WERI-Rb-1 (cell line): ENCODE results near the gene C6orf136.

ENCODE experiments used
- DNase-seq: peaks from one replicate; pipeline ENCODE4 v3.0.0-alpha.2; 2020
- H3K27ac ChIP-seq: fragments of 250-450 bp; sonication (Bioruptor Pico); 2 replicates; pipeline ENCODE4 v1.5.1; 2020; ENCODE audit warnings: mild to moderate bottlenecking, moderate library complexity
- H3K27me3 ChIP-seq: fragments of 250-450 bp; sonication (Bioruptor Pico); 2 replicates; pipeline ENCODE4 v1.5.1; 2021; ENCODE audit warnings: mild to moderate bottlenecking, low read depth, moderate library complexity; ENCODE audit not compliant: insufficient read depth, severe bottlenecking
- H3K36me3 ChIP-seq: fragments of 250-450 bp; sonication (Bioruptor Pico); 2 replicates; pipeline ENCODE4 v1.5.1; 2020; ENCODE audit warnings: mild to moderate bottlenecking, moderate library complexity
- H3K4me3 ChIP-seq: 2 replicates; pipeline ENCODE4 v1.5.1; 2011; ENCODE audit warnings: low read depth, mild to moderate bottlenecking, control low read depth, low read length
- H3K9me3 ChIP-seq: fragments of 250-450 bp; sonication (Bioruptor Pico); 2 replicates; pipeline ENCODE4 v1.5.1; 2021; ENCODE audit warnings: mild to moderate bottlenecking, moderate library complexity; ENCODE audit not compliant: severe bottlenecking
- CTCF ChIP-seq: IDR thresholded peaks from 2 replicates; pipeline ENCODE4 v1.5.1; 2011; ENCODE audit warnings: low read depth, mild to moderate bottlenecking, control low read depth, inconsistent platforms, low read length

The C6orf136 gene

GRCh38 chr6:30647242-30648116 is 546 bp downstream of the C6orf136 start:
- peak overlapping the region; percentile 88 for H3K4me3 ChIP-seq
- peak; percentile 95 for DNase-seq
- H3K27ac ChIP-seq, result peak overlapping the region; percentile 97
- peaks cover 81% of the 10 kb centered on the region for H3K36me3 ChIP-seq
- no peak for TF ChIP-seq CTCF
- no peaks in the 10 kb centered on the region for H3K9me3 ChIP-seq
- no peaks in the 10 kb centered on the region for H3K27me3 ChIP-seq

- Histone ChIP-seq H3K9me3 (no peaks in the 10 kb centered on the region), H3K27ac (no peak overlapping the region), H3K36me3 (peaks cover 84% of the 10 kb centered on the region), H3K4me3 (no peak overlapping the region), H3K27me3 (no peaks in the 10 kb centered on the region)
- no peak for TF ChIP-seq CTCF
- no peak for DNase-seq
Observed at GRCh38 chr6:30651143-30651542, 4.2 kb downstream of the C6orf136 start.

DNA sequence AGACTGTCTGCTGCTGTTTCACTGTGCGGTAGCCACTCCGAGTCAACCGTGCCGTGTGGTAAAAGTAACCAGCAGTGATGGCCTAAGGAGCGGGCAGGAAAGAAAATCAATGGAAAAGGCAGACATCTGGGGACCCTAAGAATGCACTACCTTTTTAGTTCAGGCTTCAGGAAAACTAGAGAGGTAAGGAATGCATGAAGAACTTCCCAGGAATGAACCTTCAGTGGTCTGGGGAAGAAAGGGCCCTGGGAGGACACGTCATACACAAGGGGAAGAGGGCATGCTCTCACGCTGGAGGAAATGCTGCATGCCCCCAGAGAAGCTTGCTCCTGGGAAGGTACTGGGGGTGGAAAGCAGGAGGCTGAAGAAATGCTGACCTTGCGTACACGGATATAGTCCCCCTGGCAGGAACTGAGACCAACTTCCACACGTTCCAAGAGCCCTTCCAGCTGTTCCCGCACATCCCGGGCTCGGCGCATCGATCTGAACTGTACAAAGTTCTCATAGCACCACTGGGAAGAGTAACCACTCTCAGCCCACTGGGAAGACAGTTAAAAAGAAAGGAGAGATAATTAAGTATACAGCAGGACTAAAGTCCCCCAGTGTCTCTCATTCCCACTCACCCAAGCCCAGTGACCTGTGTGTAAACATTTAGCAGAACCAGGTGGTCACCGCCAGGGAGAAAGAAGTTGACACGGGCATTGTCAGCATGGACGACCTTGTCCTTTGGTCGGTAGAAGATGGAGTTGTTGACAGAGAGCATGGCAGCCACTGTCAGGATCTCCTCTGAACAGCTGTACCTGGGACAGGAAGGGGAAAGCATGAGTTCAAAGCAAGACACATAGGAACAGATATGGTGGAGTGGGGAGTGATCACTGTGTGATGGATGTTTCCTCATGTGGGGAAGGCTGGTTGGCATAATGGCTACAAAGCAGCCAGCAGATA is 8.1 kb downstream of the C6orf136 start:
- Histone ChIP-seq H3K4me3 (no peak overlapping the region), H3K27ac (no peak overlapping the region), H3K9me3 (no peaks in the 10 kb centered on the region), H3K27me3 (no peaks in the 10 kb centered on the region), H3K36me3 (peaks cover 99% of the 10 kb centered on the region)
- TF ChIP-seq CTCF, result no peak
- no peak for DNase-seq

DNA sequence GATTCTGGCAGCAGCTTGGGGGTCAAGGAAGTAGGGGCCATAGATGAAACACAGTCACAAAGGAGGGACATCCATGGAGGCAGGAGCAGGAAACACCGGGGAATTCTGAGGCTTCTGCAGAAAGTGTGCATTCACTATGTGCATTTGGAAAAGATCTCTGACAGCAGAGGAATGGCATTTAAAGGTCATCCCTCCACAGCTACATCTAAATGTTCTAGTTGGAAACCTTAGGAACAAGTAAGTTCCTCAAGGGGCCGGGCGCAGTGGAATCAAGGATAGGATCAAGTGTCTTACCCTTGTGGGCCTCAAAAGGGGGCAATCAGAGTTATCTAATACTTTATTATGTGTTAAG is 8.8 kb downstream of the C6orf136 start:
- no peak overlapping the region for H3K27ac ChIP-seq
- no peak for TF ChIP-seq CTCF
- H3K27me3 ChIP-seq, result no peaks in the 10 kb centered on the region
- H3K36me3 ChIP-seq, result peaks cover 99% of the 10 kb centered on the region
- DNase-seq, result no peak
- H3K4me3 ChIP-seq, result no peak overlapping the region
- no peaks in the 10 kb centered on the region for H3K9me3 ChIP-seq

GRCh38 chr6:30656513-30656912 is 9.6 kb downstream of the C6orf136 start:
- Histone ChIP-seq H3K27me3 (no peaks in the 10 kb centered on the region), H3K4me3 (no peak overlapping the region), H3K36me3 (peaks cover 99% of the 10 kb centered on the region), H3K9me3 (no peaks in the 10 kb centered on the region), H3K27ac (no peak overlapping the region)
- no peak for TF ChIP-seq CTCF
- no peak for DNase-seq
